OCI-LY3 (cell line): ENCODE data around the gene USP34.
A peak's percentile ranks its signal among the peaks of the same experiment; 100 is the strongest.

ENCODE experiments used
- H2AFZ ChIP-seq: fragments of 200-600, 300-600 bp; shearing (Covaris generic); 2 replicates; pipeline ENCODE4 v1.6.0; 2014; ENCODE audit warnings: antibody characterized with exemption, low read depth, low read length
- H3K27ac ChIP-seq: fragments of 200-600, 300-600 bp; sonication (generic); 2 replicates; pipeline ENCODE4 v1.5.1; 2014; ENCODE audit warnings: mild to moderate bottlenecking, low read length, moderate library complexity, mixed read lengths
- H3K27me3 ChIP-seq: fragments of 200-600, 300-600 bp; sonication (generic); 2 replicates; pipeline ENCODE4 v1.6.1; 2014; ENCODE audit warnings: low read depth, low read length, mixed read lengths
- H3K36me3 ChIP-seq: fragments of 200-600, 300-600 bp; sonication (generic); replicated peaks from 2 replicates; pipeline ENCODE3; 2014; ENCODE audit warnings: low read depth, low read length, mixed read lengths
- H3K4me1 ChIP-seq: fragments of 300-600, 200-600 bp; sonication (generic); 2 replicates; pipeline ENCODE4 v1.6.1; 2014; ENCODE audit warnings: low read length, mixed read lengths
- H3K4me2 ChIP-seq: fragments of 200-600, 300-600 bp; sonication (generic); 2 replicates; pipeline ENCODE4 v1.6.1; 2014; ENCODE audit warnings: low read length, mixed read lengths
- H3K4me3 ChIP-seq: fragments of 300-600, 200-600 bp; sonication (generic); 2 replicates; pipeline ENCODE4 v1.5.1; 2014; ENCODE audit warnings: antibody characterized with exemption, mild to moderate bottlenecking, low read length, moderate library complexity
- H3K79me2 ChIP-seq: fragments of 300-600, 200-600 bp; shearing (Covaris generic); 2 replicates; pipeline ENCODE4 v1.6.1; 2014; ENCODE audit warnings: mild to moderate bottlenecking, low read length, mixed read lengths
- H3K9ac ChIP-seq: fragments of 300-600, 200-600 bp; shearing (Covaris generic); 2 replicates; pipeline ENCODE4 v1.6.0; 2014; ENCODE audit warnings: mild to moderate bottlenecking, low read length, moderate library complexity
- H3K9me3 ChIP-seq: fragments of 200-600, 300-600 bp; shearing (Covaris generic); 2 replicates; pipeline ENCODE4 v1.6.1; 2014; ENCODE audit warnings: low read length, mixed read lengths; ENCODE audit not compliant: insufficient read depth
- H4K20me1 ChIP-seq: fragments of 200-600, 300-600 bp; sonication (generic); 2 replicates; pipeline ENCODE4 v1.6.1; 2016; ENCODE audit warnings: low read length, mixed read lengths; ENCODE audit not compliant: insufficient read depth
- CTCF ChIP-seq: fragments of 200-600, 300-600 bp; sonication (generic); IDR thresholded peaks from 2 replicates; pipeline ENCODE4 v1.5.1; 2014; ENCODE audit warnings: antibody characterized with exemption, low read length, low read depth
- EZH2phosphoT487 ChIP-seq: fragments of 200-600 bp; shearing (Covaris generic); IDR thresholded peaks from 2 replicates; pipeline ENCODE4 v1.6.1; 2018; ENCODE audit warnings: antibody characterized with exemption, mixed run types, low read depth

Gene USP34

DNA sequence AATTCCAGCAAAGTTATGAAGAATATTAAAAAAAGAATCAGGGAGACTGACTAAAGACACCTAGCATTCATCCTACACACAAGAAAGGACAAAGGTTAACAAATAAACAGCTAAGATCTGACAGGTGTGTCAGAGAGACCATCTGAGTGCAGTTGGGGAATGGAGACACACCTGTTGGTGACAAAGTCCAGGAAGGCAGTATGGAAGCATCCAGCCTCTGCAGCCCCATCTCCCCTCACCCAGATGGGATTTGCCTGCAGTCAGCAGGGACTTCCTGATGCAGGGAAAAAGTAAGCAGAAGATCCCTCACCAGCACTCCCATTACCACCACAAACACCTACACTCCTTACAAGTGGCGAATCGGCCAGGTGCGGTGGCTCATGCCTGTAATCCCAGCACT lies 37.9 kb downstream of the USP34 start:
- Histone ChIP-seq H2AFZ (no peak overlapping the region), H3K36me3 (no peaks in the 10 kb centered on the region), H3K4me3 (no peak overlapping the region), H4K20me1 (peaks cover 72% of the 10 kb centered on the region), H3K79me2 (peaks cover 97% of the 10 kb centered on the region), H3K27ac (no peak overlapping the region), H3K4me1 (peaks cover 10% of the 10 kb centered on the region), H3K4me2 (no peak overlapping the region), H3K9me3 (no peaks in the 10 kb centered on the region), H3K27me3 (no peaks in the 10 kb centered on the region), H3K9ac (no peak overlapping the region)
- TF ChIP-seq CTCF (no peak), EZH2phosphoT487 (no peak)

GRCh38 chr2:61431345-61431744 lies 39.5 kb downstream of the USP34 start:
- Histone ChIP-seq H3K4me3 (no peak overlapping the region), H3K4me2 (no peak overlapping the region), H3K36me3 (no peaks in the 10 kb centered on the region), H3K9me3 (no peaks in the 10 kb centered on the region), H3K27me3 (no peaks in the 10 kb centered on the region), H3K79me2 (peaks cover 98% of the 10 kb centered on the region), H3K27ac (no peak overlapping the region), H2AFZ (no peak overlapping the region), H3K9ac (no peak overlapping the region), H3K4me1 (peaks cover 15% of the 10 kb centered on the region), H4K20me1 (peaks cover 71% of the 10 kb centered on the region)
- TF ChIP-seq CTCF (no peak), EZH2phosphoT487 (no peak)

DNA sequence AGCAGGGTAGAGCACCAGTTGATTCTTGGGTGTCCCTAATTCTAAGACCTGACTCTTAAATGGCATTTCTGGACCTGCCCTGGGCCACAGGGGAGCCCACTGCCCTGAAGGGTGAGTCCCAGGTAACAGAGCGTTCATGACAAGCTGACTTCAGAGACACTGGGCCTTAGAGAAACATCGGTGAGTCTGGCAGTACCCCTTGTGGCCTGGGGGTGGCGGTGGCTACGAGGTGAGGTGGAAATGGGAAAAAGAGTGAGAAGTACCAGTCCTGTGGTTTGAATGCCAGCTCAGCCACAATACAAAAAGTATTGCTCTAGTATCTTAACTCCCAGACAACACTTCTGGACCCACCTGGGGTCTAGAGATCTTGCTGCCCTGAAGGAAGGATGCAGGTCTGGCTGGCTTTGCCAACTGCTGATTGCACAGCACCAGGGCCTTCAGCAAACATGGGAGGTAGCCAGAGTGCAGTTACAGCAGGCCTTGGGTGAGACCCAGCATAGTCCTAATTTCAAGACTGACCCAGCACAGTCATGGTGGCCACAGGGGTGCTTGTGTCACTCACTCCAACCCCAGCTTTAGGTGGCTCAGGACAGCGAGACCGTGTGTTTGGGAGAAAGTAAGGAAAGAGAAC lies 44.5 kb downstream of the USP34 start:
- Histone ChIP-seq H3K36me3 (no peaks in the 10 kb centered on the region), H3K27me3 (no peaks in the 10 kb centered on the region), H3K9ac (no peak overlapping the region), H3K27ac (no peak overlapping the region), H3K4me3 (no peak overlapping the region), H4K20me1 (peaks cover 71% of the 10 kb centered on the region), H3K4me2 (no peak overlapping the region), H3K4me1 (peaks cover 20% of the 10 kb centered on the region), H3K9me3 (no peaks in the 10 kb centered on the region), H2AFZ (no peak overlapping the region), H3K79me2 (peaks cover 98% of the 10 kb centered on the region)
- TF ChIP-seq EZH2phosphoT487, result no peak
- TF ChIP-seq CTCF, result peak; percentile 77

GRCh38 chr2:61425605-61426155 lies 45.2 kb downstream of the USP34 start:
- Histone ChIP-seq H4K20me1 (peaks cover 70% of the 10 kb centered on the region), H3K4me1 (peaks cover 20% of the 10 kb centered on the region), H3K9me3 (no peaks in the 10 kb centered on the region), H3K27ac (no peak overlapping the region), H3K27me3 (no peaks in the 10 kb centered on the region), H3K79me2 (peaks cover 98% of the 10 kb centered on the region), H3K4me2 (peak overlapping the region; percentile 54), H3K36me3 (no peaks in the 10 kb centered on the region), H3K4me3 (peak overlapping the region; percentile 19; the same call in 1 of the 2 replicates), H2AFZ (no peak overlapping the region), H3K9ac (no peak overlapping the region)
- TF ChIP-seq EZH2phosphoT487 (no peak), CTCF (no peak)
